B cell (primary cell): ENCODE results near the gene KCND1. TPM values are rescaled to one million over a fixed set of nuclear protein-coding genes. Genes with fewer than 3 reads are reported as not detected.

ENCODE experiments used
- ATAC-seq: fragments of 200-7000 bp; cut with Tn5 transposase; one replicate; pipeline ENCODE4 v1.10.0; 2021; ENCODE audit warnings: low read depth, mild to moderate bottlenecking, moderate number of reproducible peaks, moderate library complexity
- CTCF ChIA-PET: fragments of 350-600 bp; sonication (Branson Sonifier 250); formaldehyde crosslinking; loops from one replicate; lab custom pipeline; 2021; ENCODE audit warnings: antibody characterized with exemption, inconsistent platforms; lab: Charles Lee
- POLR2A ChIA-PET: fragments of 350-600 bp; sonication (Branson Sonifier 250); formaldehyde crosslinking; loops from one replicate; lab custom pipeline; 2021; ENCODE audit warnings: antibody characterized with exemption; lab: Charles Lee
- DNase-seq: peaks from one replicate; pipeline ENCODE4 v3.0.0; 2013
- H2AFZ ChIP-seq: 2 replicates; pipeline ENCODE4 v1.6.1; 2012; ENCODE audit warnings: mild to moderate bottlenecking, low read depth, low read length; ENCODE audit not compliant: insufficient read depth, poor library complexity, severe bottlenecking
- H3K27ac ChIP-seq, 2 donors: 1 replicate in 1 of 2; 2 replicates in 1 of 2; pipeline ENCODE4 v1.5.1; 2012 to 2013; ENCODE audit warnings: low read length in 2 of 2, mild to moderate bottlenecking in 2 of 2, moderate library complexity in 1 of 2
- H3K27me3 ChIP-seq, 4 experiments: fragments of 200-600 bp in 1 of 4; sonication (generic) in 1 of 4; replicated peaks in 1 of 4; 1 replicate in 2 of 4; 2 replicates in 2 of 4; pipeline versions ENCODE4 v1.6.1 to v1.7.0; 2013 to 2016; ENCODE audit warnings: low read length in 3 of 4, mild to moderate bottlenecking in 2 of 4, mixed read lengths in 1 of 4, moderate library complexity in 1 of 4; ENCODE audit not compliant: insufficient read depth in 4 of 4, control insufficient read depth in 3 of 4; ENCODE audit errors: control extremely low read depth in 1 of 4
- H3K36me3 ChIP-seq, 2 experiments: replicated peaks in 1 of 2; 1 replicate in 1 of 2; 2 replicates in 1 of 2; pipeline versions ENCODE4 v1.6.1 to v1.7.1; 2013; ENCODE audit warnings: low read length in 1 of 2; ENCODE audit not compliant: insufficient read depth in 2 of 2, control insufficient read depth in 1 of 2; ENCODE audit errors: control extremely low read depth in 1 of 2, extremely low read depth in 1 of 2
- H3K4me1 ChIP-seq, 2 donors: fragments of 200-600 bp in 1 of 2; sonication (generic) in 1 of 2; 1 replicate in 1 of 2; 2 replicates in 1 of 2; pipeline versions ENCODE4 v1.5.1 to v1.6.1; 2013 to 2017; ENCODE audit warnings: low read length in 2 of 2; ENCODE audit not compliant: control insufficient read depth in 2 of 2, insufficient read depth in 2 of 2
- H3K4me2 ChIP-seq: replicated peaks from 2 replicates; pipeline ENCODE3; 2012; ENCODE audit warnings: mild to moderate bottlenecking, low read depth, low read length; ENCODE audit not compliant: poor library complexity, severe bottlenecking
- H3K4me3 ChIP-seq, 5 experiments: fragments of 200-600 bp in 1 of 5; sonication (generic) in 1 of 5; 1 replicate in 3 of 5; 2 replicates in 2 of 5; pipeline versions ENCODE4 v1.5.1 to v1.7.0; 2011 to 2016; ENCODE audit warnings: low read length in 4 of 5, mild to moderate bottlenecking in 4 of 5, low read depth in 2 of 5, control low read depth in 1 of 5, moderate library complexity in 1 of 5; ENCODE audit not compliant: insufficient read depth in 1 of 5; ENCODE audit errors: control extremely low read depth in 1 of 5, extremely low read depth in 1 of 5
- H3K79me2 ChIP-seq: fragments of 200-600 bp; sonication (generic); one replicate; pipeline ENCODE4 v1.6.0; 2016; ENCODE audit warnings: low read length; ENCODE audit not compliant: control insufficient read depth, insufficient read depth
- H3K9ac ChIP-seq: fragments of 200-600 bp; sonication (generic); 2 replicates; pipeline ENCODE4 v1.6.1; 2017; ENCODE audit warnings: mild to moderate bottlenecking, low read length, moderate library complexity
- H3K9me3 ChIP-seq, 3 donors: one replicate each; pipeline versions ENCODE4 v1.6.1 to v1.7.1; 2013; ENCODE audit warnings: low read length in 2 of 3; ENCODE audit not compliant: control insufficient read depth in 2 of 3, insufficient read depth in 1 of 3; ENCODE audit errors: control extremely low read depth in 1 of 3
- H4K20me1 ChIP-seq: 2 replicates; pipeline ENCODE4 v1.6.0; 2012; ENCODE audit warnings: mild to moderate bottlenecking, low read length; ENCODE audit not compliant: insufficient read depth, control insufficient read depth, poor library complexity, severe bottlenecking
- H3K27ac Mint-ChIP-seq: one replicate; pipeline ENCODE4 v1.8.0; 2021; ENCODE audit warnings: mixed read lengths
- H3K27me3 Mint-ChIP-seq: one replicate; pipeline ENCODE4 v1.8.0; 2021; ENCODE audit warnings: mixed read lengths
- H3K4me1 Mint-ChIP-seq: one replicate; pipeline ENCODE4 v1.8.0; 2021; ENCODE audit warnings: mixed read lengths
- H3K4me3 Mint-ChIP-seq: one replicate; pipeline ENCODE4 v1.8.0; 2021; ENCODE audit warnings: mixed read lengths
- H3K9me3 Mint-ChIP-seq: one replicate; pipeline ENCODE4 v1.8.0; 2022; ENCODE audit warnings: mixed read lengths; ENCODE audit not compliant: insufficient read depth
- CTCF ChIP-seq: fragments of 200-600 bp; IDR thresholded peaks from one replicate; pipeline ENCODE4 v1.8.0; 2022; ENCODE audit warnings: antibody characterized with exemption, mild to moderate bottlenecking
- EZH2 ChIP-seq: IDR thresholded peaks from 2 replicates; pipeline ENCODE4 v1.6.1; 2012; ENCODE audit warnings: borderline replicate concordance, low read depth, mild to moderate bottlenecking, moderate library complexity, low read length; ENCODE audit not compliant: insufficient read depth, poor library complexity, severe bottlenecking
- WGBS: methylation state at CpG from one replicate; pipeline ENCODE4 v1.1.5; 2013; ENCODE audit warnings: missing lambda C conversion rate; ENCODE audit not compliant: insufficient coverage; 5-methylcytosine and 5-hydroxymethylcytosine counted together
- intact Hi-C: fragments of 100-400 bp; cut with micrococcal nuclease; formaldehyde crosslinking; loops from one replicate; pipeline ENCODE4 v1.10.0; 2022
- polyA plus RNA-seq: library from polyadenylated mRNA; depleted of rRNA; stranded (reverse); fragments of >200 nt; gene quantifications from 2 replicates; pipeline ENCODE4 v1.2.3, GENCODE V29; 2012
- total RNA-seq, 2 donors: library from RNA; stranded (reverse); fragments of 120-200 nt in 1 of 2; gene quantifications; 1 replicate in 1 of 2; 2 replicates in 1 of 2; pipeline versions ENCODE4 v1.2.3 to v1.2.4, GENCODE V29; 2013 to 2022

KCND1 gene
- total and polyA plus RNA-seq, 2 donors (not counting 1 experiment from before 2014, with no cell fraction given), result 2.2 to 2.3 TPM

- intact Hi-C loops, result loop anchor here (5.0 to 10.0 kb wide), 3 partner anchors 132 to 337 kb away; partner anchors contain the start of genes HDAC6 and WDR13
- H3K4me1 Mint-ChIP-seq, result peaks cover 66% of the 10 kb centered on the region
- peaks cover 68 to 71% of the 10 kb centered on the region in 2 donors for H3K4me1 ChIP-seq
- H3K36me3 ChIP-seq, result peaks cover 0 to 24% of the 10 kb centered on the region in 2 experiments
- H3K4me3 ChIP-seq, result no peak overlapping the region
- no peaks in the 10 kb centered on the region for H3K27me3 Mint-ChIP-seq
- H3K27ac ChIP-seq, result peak overlapping the region; percentile 51 to 77
- peak overlapping the region; percentile 54 for H3K4me2 ChIP-seq
- DNase-seq (no peak), ATAC-seq (no peak)
- TF ChIP-seq CTCF (no peak), EZH2 (no peak)
- H3K9ac ChIP-seq, result no peak overlapping the region
- peaks cover 20% of the 10 kb centered on the region for H3K79me2 ChIP-seq
- CTCF ChIA-PET, result no interaction called here
- POLR2A ChIA-PET, result no interaction called here
- H4K20me1 ChIP-seq, result no peaks in the 10 kb centered on the region
- peak overlapping the region; percentile 65 for H3K4me3 Mint-ChIP-seq
- no peak overlapping the region for H2AFZ ChIP-seq
- H3K9me3 ChIP-seq, result no peaks in the 10 kb centered on the region
- no peaks in the 10 kb centered on the region for H3K9me3 Mint-ChIP-seq
- H3K27ac Mint-ChIP-seq, result peak overlapping the region; percentile 99
- H3K27me3 ChIP-seq, result no peaks in the 10 kb centered on the region
- no CpG with 5 or more reads among the region's 7 CpGs for WGBS
Measured at GRCh38 chrX:48934581-48935300, 36.9 kb downstream of the KCND1 start.

DNA sequence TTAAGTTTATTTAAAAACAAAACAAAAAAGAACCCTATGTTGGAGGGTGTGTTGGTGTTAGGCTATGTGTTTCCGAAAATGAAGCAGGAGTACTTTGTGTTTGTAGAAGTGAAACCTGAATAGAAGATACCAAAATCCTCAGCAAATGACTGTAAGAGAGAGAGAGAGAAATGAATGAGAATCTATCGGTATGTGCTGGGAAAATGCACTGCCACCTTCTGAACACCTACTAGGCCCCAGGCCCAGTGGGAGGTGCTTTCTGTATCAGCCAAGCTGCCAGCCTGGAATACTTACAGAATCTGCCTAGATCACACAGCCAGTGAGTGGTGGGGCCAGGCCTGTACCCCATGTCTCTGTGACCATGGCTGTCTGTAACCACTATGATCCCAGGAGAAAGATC lies 37.9 kb downstream of the KCND1 start:
- Histone ChIP-seq H3K79me2 (peaks cover 20% of the 10 kb centered on the region), H3K4me1 (peaks cover 58 to 64% of the 10 kb centered on the region in 2 donors), H3K9ac (no peak overlapping the region), H3K9me3 (no peaks in the 10 kb centered on the region), H3K4me2 (peak overlapping the region; percentile 54), H4K20me1 (no peaks in the 10 kb centered on the region), H2AFZ (no peak overlapping the region), H3K27me3 (no peaks in the 10 kb centered on the region), H3K4me3 (no peak overlapping the region), H3K36me3 (peaks cover 0 to 24% of the 10 kb centered on the region in 2 experiments), H3K27ac (peak overlapping the region; percentile 24 to 77)
- ChIA-PET CTCF (no interaction called here), POLR2A (interaction anchor here (0.7 kb wide), 1 partner anchor 9 kb away, joined by 3 read pairs; no protein-coding TSS in a partner anchor)
- ATAC-seq, result no peak
- Mint-ChIP-seq H3K4me1 (peaks cover 56% of the 10 kb centered on the region), H3K27ac (peak overlapping the region; percentile 92), H3K27me3 (no peaks in the 10 kb centered on the region), H3K9me3 (no peaks in the 10 kb centered on the region), H3K4me3 (peak overlapping the region; percentile 75)
- intact Hi-C loops, result loop anchor here (10.0 kb wide), 1 partner anchor 259 kb away; no protein-coding TSS in a partner anchor
- no peak for TF ChIP-seq CTCF
- TF ChIP-seq EZH2, result no peak
- no CpG with 5 or more reads among the region's 2 CpGs for WGBS
- DNase-seq, result peak; percentile 42
